ENCODE measurements around the gene IRF5.
"Not testable (repeated sequence)": the region's sequence is repeated elsewhere in the genome, so short reads cannot be mapped to it uniquely, and the experiment has no call there.

The IRF5 gene

GRCh38 chr7:128940494-128941322 is 3.0 kb downstream of the IRF5 start:
- no peak for FAIRE-seq

GRCh38 chr7:128941323-128941890 is 3.7 kb downstream of the IRF5 start:
- no peak for FAIRE-seq

- no peak for FAIRE-seq
Observed at GRCh38 chr7:128941946-128942526, 4.3 kb downstream of the IRF5 start.

- not testable (repeated sequence) for FAIRE-seq
Observed at GRCh38 chr7:128943251-128943650, 5.5 kb downstream of the IRF5 start.

GRCh38 chr7:128944487-128945236 is 6.9 kb downstream of the IRF5 start:
- no peak for FAIRE-seq

DNA sequence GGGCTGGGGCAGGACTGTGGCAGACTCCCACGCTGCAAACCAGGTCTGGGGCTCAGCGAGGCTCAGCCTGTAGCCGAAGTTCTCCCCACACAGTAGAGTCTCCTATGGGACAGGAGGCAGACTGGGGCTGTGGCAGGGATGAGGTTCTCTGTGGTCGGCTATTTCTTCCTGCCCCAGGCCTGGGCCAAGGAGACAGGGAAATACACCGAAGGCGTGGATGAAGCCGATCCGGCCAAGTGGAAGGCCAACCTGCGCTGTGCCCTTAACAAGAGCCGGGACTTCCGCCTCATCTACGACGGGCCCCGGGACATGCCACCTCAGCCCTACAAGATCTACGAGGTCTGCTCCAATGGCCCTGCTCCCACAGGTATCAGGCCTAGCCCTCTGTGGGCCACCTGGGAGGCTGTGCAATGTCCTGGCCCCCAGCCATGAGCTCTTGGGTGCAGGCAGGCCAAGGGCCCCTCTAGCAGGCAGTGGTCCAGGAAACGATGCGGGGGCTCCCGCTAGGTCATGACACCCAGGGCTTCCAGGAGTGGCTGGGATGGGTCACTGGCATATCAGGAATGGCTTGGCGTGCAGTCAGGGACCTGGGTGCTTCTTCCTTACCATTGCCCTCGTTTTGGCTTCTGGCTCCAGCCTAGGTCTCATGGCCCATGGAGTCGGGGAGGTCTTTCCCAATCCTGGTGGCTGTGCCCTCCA is 8.1 kb downstream of the IRF5 start:
- no peak for FAIRE-seq

GRCh38 chr7:128946936-128947830 is 9.5 kb downstream of the IRF5 start:
- FAIRE-seq, result no peak

DNA sequence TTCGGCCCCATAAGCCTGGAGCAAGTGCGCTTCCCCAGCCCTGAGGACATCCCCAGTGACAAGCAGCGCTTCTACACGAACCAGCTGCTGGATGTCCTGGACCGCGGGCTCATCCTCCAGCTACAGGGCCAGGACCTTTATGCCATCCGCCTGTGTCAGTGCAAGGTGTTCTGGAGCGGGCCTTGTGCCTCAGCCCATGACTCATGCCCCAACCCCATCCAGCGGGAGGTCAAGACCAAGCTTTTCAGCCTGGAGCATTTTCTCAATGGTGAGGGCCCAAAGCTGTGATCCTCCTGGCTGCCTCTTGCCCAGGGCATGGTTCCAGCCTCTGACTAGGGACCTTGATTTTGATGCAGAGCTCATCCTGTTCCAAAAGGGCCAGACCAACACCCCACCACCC is 10.1 kb downstream of the IRF5 start:
- FAIRE-seq, result no peak

DNA sequence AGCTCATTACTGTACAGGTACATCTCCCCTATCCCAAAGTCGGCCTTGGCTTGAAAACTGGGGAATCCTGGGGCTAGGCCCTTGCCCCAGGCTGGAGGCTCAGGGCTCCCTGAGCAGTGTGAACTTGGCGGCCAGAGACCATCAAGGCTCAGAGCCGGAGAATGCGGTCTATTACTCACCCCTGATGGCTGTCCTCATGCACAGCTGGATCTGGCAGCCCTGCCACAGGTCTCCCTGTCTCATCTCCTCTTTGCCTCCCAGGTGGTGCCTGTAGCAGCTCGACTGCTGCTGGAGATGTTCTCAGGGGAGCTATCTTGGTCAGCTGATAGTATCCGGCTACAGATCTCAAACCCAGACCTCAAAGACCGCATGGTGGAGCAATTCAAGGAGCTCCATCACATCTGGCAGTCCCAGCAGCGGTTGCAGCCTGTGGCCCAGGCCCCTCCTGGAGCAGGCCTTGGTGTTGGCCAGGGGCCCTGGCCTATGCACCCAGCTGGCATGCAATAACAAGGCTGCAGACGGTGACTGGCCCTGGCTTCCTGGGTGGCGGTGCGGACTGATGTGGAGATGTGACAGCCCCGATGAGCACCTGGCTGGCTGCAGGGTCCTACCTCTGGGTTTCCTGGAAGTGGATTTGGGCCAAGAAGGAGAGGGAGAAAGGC is 10.7 kb downstream of the IRF5 start:
- no peak for FAIRE-seq

- no peak for FAIRE-seq
Observed at GRCh38 chr7:128948976-128949760, 11.4 kb downstream of the IRF5 start.

- no peak for FAIRE-seq
Observed at GRCh38 chr7:128951296-128951695, 13.6 kb downstream of the IRF5 start.

- no peak for FAIRE-seq
Observed at GRCh38 chr7:128954150-128954549, 16.4 kb downstream of the IRF5 start.

- FAIRE-seq, result no peak
Observed at GRCh38 chr7:128954830-128955802, 17.4 kb downstream of the IRF5 start.

- FAIRE-seq, result no peak
Observed at GRCh38 chr7:128955981-128956380, 18.3 kb downstream of the IRF5 start.

GRCh38 chr7:128959296-128959695 is 21.6 kb downstream of the IRF5 start:
- no peak for FAIRE-seq

DNA sequence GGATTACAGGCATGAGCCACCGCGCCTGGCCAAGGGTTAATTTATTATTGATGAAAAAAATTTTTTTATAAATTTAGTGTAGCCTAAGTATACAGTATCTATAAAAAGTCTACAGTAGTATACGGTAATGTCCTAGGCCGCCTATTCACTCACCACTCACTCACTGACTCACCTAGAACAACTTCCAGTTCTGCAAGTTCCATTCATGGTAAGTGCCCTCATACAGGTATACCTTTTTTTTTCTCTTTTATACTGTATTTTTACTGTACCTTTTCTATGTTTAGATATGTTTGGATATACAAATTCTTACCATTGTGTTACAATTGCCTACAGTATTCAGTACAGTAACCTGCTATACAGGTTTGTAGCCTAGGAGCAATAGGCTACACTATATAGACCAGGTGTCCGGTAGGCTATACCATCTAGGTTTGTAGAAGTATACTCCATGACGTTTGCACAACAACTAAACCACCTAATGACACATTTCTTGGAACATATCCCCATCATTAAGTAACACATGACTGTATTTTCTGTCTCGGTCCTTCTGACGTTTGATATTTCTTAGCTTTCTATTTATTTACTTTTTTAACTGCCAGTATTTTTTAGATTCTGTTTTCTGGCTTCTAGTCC is 23.4 kb downstream of the IRF5 start:
- no peak for FAIRE-seq

DNA sequence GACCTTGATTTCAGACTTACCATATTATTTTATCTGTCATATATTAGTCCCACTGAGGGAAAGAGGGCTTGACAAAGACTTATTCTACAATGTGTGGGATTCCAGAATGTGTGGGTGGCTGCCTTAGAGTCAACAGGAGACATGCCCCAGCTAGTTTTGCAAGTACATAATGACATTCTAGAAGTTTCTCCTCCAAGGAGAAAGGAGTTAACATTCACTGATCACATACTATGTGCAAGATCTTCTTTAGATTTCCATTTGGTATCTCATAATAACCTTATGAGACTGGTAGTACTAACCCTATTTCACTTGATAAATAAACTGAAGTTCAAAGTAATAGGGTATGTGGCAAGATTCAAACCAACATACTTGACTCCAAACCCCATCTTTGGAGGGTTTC is 25.2 kb downstream of the IRF5 start:
- no peak for FAIRE-seq

DNA sequence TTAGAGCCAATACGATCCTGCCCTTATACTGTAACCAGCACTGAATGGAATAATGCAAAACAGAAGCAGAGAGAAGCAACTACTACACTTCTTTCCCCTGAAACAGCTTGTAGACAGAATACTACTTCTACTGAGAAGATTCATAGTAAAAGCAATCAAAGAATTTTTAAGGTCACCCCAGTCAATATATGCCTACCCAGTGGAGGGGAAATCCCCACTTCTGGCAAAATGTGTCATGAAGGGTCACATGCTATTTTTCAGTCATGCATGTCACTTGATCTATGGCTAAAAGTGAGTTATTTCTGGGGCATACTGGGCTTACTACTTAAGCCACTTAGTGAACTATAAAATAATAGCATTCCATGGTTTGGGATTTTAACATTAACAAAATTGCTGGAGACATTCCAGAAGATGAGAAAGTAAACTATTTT is 25.6 kb downstream of the IRF5 start:
- FAIRE-seq, result no peak

DNA sequence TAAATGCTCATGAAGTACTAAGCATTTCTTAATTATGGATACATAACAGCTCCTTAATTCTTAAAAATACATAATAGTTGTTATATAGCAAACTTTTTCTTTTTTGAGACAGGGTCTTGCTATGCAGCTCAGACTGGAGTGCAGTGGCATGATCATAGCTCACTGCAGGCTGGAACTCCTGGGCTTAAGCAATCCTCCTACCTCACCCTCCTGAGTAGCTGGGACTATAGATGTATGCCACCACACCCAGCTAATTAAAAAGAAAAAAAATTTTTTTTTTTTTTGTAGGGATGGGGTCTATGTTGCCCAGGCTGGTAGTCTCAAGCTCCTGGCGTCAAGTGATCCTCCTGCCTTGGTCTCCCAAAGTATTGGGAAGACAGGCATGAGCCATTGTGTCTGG is 30.9 kb downstream of the IRF5 start:
- no peak for FAIRE-seq
